Esophagus muscularis mucosa (tissue), 4 donors: ENCODE results near the gene DYNC1I1.

Source experiments
- CTCF ChIP-seq, 3 experiments: fragments of 200-600 bp in 2 of 3; fragments of 450-650 bp in 1 of 3; sonication (generic) in 2 of 3; IDR thresholded peaks; one replicate each; pipeline ENCODE4 v1.5.1; 2017 to 2019; ENCODE audit warnings: antibody characterized with exemption in 3 of 3, mild to moderate bottlenecking in 2 of 3, moderate library complexity in 1 of 3
- EP300 ChIP-seq: sonication (generic); formaldehyde crosslinking; IDR thresholded peaks from one replicate; pipeline ENCODE4 v1.6.1; 2017; ENCODE audit warnings: antibody characterized with exemption
- POLR2A ChIP-seq: fragments of 450-650 bp; IDR thresholded peaks from one replicate; pipeline ENCODE4 v1.6.1; 2017; ENCODE audit warnings: antibody characterized with exemption, moderate library complexity, mild to moderate bottlenecking, low read depth
- POLR2AphosphoS5 ChIP-seq, 2 donors: sonication (generic); formaldehyde crosslinking; IDR thresholded peaks; one replicate each; pipeline ENCODE4 v1.6.1; 2017; ENCODE audit warnings: antibody characterized with exemption in 2 of 2

- no peak for TF ChIP-seq CTCF (IDR thresholded peaks at IDR 0.05)
- TF ChIP-seq POLR2AphosphoS5 (IDR thresholded peaks at IDR 0.05) = no peak
- no peak for TF ChIP-seq POLR2A
- TF ChIP-seq EP300 = no peak
Observed at GRCh38 chr7:95886501-95887090, 114.2 kb downstream of the DYNC1I1 start.
